ENCODE measurements around the gene HECW1. TPM values are rescaled to one million over a fixed set of nuclear protein-coding genes. Genes with fewer than 3 reads are reported as not detected.

HECW1 gene
- total and polyA plus RNA-seq, 4 donors = 0.05 TPM; not detected in 3

DNA sequence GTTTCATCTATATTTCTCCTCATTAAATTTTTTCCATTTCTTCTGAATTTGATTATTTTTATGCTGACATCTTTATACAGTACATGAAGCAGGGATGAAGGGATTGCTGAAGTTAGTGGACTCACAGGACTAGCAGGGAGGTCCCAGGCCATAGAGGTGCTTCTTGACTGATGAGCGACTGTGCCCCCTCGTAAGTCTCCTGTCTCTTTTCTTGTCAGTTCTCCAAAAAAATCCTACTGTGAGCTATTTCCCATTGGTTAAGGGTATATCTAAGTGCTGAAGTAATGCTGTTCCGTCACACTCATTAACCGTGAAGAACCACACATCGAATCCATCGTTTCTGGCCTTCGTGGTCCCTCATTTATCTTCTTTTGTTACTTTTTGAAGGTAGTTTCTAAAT, 27.7 kb downstream of the HECW1 start:
- Histone ChIP-seq H3K36me3 (ENCODE audit: control insufficient read depth in 4 of 4, insufficient read depth in 3 of 4, low read depth in 1 of 4, low read length in 3 of 4) (no peaks in the 10 kb centered on the region), H3K4me3 (ENCODE audit: low read depth in 1 of 3, low read length in 3 of 3) (no peak overlapping the region), H3K9me3 (ENCODE audit: control insufficient read depth in 4 of 4, low read length in 3 of 4) (no peaks in the 10 kb centered on the region), H3K4me1 (ENCODE audit: control insufficient read depth in 4 of 4, insufficient read depth in 4 of 4, low read length in 3 of 4) (no peaks in the 10 kb centered on the region), H3K27ac (ENCODE audit: low read depth in 1 of 2, low read length in 2 of 2) (no peak overlapping the region), H3K27me3 (ENCODE audit: control insufficient read depth in 4 of 4, insufficient read depth in 4 of 4, low read length in 3 of 4) (peaks cover 0 to 5% (median 0%) of the 10 kb centered on the region in 4 donors), H3K9ac (ENCODE audit: low read depth in 1 of 2, low read length in 2 of 2) (no peak overlapping the region)
- WGBS = 96% methylated on average over 7 of the region's 7 CpGs
- DNase-seq (ENCODE audit: low spot score) = no peak
- no peak for TF ChIP-seq GABPA (IDR thresholded peaks at IDR 0.05 in 1 of 2, conservative IDR thresholded peaks at IDR 0.05 in 1 of 2)
- no peak for TF ChIP-seq NR2F2 (IDR thresholded peaks at IDR 0.05)
- TF ChIP-seq, protein P1, sequence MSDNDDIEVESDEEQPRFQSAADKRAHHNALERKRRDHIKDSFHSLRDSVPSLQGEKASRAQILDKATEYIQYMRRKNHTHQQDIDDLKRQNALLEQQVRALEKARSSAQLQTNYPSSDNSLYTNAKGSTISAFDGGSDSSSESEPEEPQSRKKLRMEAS (IDR thresholded peaks at IDR 0.05) = no peak
- no peak for TF ChIP-seq JUND (IDR thresholded peaks at IDR 0.05)
- TF ChIP-seq YY1 (IDR thresholded peaks at IDR 0.05) = no peak
- TF ChIP-seq, protein P2, sequence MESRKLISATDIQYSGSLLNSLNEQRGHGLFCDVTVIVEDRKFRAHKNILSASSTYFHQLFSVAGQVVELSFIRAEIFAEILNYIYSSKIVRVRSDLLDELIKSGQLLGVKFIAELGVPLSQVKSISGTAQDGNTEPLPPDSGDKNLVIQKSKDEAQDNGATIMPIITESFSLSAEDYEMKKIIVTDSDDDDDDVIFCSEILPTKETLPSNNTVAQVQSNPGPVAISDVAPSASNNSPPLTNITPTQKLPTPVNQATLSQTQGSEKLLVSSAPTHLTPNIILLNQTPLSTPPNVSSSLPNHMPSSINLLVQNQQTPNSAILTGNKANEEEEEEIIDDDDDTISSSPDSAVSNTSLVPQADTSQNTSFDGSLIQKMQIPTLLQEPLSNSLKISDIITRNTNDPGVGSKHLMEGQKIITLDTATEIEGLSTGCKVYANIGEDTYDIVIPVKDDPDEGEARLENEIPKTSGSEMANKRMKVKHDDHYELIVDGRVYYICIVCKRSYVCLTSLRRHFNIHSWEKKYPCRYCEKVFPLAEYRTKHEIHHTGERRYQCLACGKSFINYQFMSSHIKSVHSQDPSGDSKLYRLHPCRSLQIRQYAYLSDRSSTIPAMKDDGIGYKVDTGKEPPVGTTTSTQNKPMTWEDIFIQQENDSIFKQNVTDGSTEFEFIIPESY (IDR thresholded peaks at IDR 0.05) = no peak
- TF ChIP-seq, protein P3, sequence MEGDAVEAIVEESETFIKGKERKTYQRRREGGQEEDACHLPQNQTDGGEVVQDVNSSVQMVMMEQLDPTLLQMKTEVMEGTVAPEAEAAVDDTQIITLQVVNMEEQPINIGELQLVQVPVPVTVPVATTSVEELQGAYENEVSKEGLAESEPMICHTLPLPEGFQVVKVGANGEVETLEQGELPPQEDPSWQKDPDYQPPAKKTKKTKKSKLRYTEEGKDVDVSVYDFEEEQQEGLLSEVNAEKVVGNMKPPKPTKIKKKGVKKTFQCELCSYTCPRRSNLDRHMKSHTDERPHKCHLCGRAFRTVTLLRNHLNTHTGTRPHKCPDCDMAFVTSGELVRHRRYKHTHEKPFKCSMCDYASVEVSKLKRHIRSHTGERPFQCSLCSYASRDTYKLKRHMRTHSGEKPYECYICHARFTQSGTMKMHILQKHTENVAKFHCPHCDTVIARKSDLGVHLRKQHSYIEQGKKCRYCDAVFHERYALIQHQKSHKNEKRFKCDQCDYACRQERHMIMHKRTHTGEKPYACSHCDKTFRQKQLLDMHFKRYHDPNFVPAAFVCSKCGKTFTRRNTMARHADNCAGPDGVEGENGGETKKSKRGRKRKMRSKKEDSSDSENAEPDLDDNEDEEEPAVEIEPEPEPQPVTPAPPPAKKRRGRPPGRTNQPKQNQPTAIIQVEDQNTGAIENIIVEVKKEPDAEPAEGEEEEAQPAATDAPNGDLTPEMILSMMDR (IDR thresholded peaks at IDR 0.05; ENCODE audit: low read depth, low read length, missing input control) = no peak
- no peak for TF ChIP-seq HNF4A (conservative IDR thresholded peaks at IDR 0.05)
- no peak for TF ChIP-seq RAD21 (IDR thresholded peaks at IDR 0.05)
- no peak for TF ChIP-seq SP1 (IDR thresholded peaks at IDR 0.05)
- no peak for TF ChIP-seq FOXA2 (IDR thresholded peaks at IDR 0.05)
- TF ChIP-seq, protein P4, sequence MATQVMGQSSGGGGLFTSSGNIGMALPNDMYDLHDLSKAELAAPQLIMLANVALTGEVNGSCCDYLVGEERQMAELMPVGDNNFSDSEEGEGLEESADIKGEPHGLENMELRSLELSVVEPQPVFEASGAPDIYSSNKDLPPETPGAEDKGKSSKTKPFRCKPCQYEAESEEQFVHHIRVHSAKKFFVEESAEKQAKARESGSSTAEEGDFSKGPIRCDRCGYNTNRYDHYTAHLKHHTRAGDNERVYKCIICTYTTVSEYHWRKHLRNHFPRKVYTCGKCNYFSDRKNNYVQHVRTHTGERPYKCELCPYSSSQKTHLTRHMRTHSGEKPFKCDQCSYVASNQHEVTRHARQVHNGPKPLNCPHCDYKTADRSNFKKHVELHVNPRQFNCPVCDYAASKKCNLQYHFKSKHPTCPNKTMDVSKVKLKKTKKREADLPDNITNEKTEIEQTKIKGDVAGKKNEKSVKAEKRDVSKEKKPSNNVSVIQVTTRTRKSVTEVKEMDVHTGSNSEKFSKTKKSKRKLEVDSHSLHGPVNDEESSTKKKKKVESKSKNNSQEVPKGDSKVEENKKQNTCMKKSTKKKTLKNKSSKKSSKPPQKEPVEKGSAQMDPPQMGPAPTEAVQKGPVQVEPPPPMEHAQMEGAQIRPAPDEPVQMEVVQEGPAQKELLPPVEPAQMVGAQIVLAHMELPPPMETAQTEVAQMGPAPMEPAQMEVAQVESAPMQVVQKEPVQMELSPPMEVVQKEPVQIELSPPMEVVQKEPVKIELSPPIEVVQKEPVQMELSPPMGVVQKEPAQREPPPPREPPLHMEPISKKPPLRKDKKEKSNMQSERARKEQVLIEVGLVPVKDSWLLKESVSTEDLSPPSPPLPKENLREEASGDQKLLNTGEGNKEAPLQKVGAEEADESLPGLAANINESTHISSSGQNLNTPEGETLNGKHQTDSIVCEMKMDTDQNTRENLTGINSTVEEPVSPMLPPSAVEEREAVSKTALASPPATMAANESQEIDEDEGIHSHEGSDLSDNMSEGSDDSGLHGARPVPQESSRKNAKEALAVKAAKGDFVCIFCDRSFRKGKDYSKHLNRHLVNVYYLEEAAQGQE (IDR thresholded peaks at IDR 0.05) = no peak
- TF ChIP-seq EGR1 (IDR thresholded peaks at IDR 0.05; ENCODE audit: low read depth in 2 of 2) = no peak
- TF ChIP-seq TAF1 (conservative IDR thresholded peaks at IDR 0.05) = no peak
- no peak for TF ChIP-seq RXRA (IDR thresholded peaks at IDR 0.05)
- no peak for TF ChIP-seq FOXA1 (IDR thresholded peaks at IDR 0.05)
- TF ChIP-seq, protein P5, sequence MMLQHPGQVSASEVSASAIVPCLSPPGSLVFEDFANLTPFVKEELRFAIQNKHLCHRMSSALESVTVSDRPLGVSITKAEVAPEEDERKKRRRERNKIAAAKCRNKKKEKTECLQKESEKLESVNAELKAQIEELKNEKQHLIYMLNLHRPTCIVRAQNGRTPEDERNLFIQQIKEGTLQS (IDR thresholded peaks at IDR 0.05) = no peak
